PC-9 (cell line): Measurements from ENCODE around the gene IL1RL1. TPM values are rescaled to one million over a fixed set of nuclear protein-coding genes. Genes with fewer than 3 reads are reported as not detected.

ENCODE experiments used
- BruUV-seq: library from RNA; stranded (reverse); fragments of 400-500 nt; replicated peaks from 2 replicates; lab custom pipeline; 2021; lab: Mats Ljungman, UMichigan
- CTCF ChIA-PET: fragments of 300-600 bp; sonication (Branson Sonifier 250); formaldehyde crosslinking; loops from one replicate; lab custom pipeline; 2022; ENCODE audit warnings: antibody characterized with exemption; lab: Charles Lee
- POLR2A ChIA-PET: fragments of 300-600 bp; sonication (Branson Sonifier 250); formaldehyde crosslinking; loops from one replicate; lab custom pipeline; 2022; ENCODE audit warnings: antibody characterized with exemption; ENCODE audit not compliant: unreplicated experiment; lab: Charles Lee
- DNase-seq, 2 experiments: peaks; one replicate each; pipeline versions ENCODE4 v3.0.0 to v3.0.0-alpha.2; 2015 to 2022; ENCODE audit warnings: mixed read lengths in 1 of 2
- H2AFZ ChIP-seq: fragments of 200-600 bp; sonication (generic); 2 replicates; pipeline ENCODE4 v1.8.1; 2017; ENCODE audit warnings: antibody characterized with exemption
- H3F3A ChIP-seq: fragments of 200-600 bp; sonication (generic); 2 replicates; pipeline ENCODE4 v1.8.1; 2017; ENCODE audit warnings: antibody characterized with exemption, mild to moderate bottlenecking, low read depth; ENCODE audit not compliant: insufficient read depth
- H3K27ac ChIP-seq: fragments of 200-600 bp; sonication (generic); 2 replicates; pipeline ENCODE4 v1.6.1; 2016; ENCODE audit warnings: mixed run types
- H3K27me3 ChIP-seq: fragments of 200-600 bp; sonication (generic); 2 replicates; pipeline ENCODE4 v1.6.1; 2016; ENCODE audit warnings: low read depth, mixed run types; ENCODE audit not compliant: insufficient read depth
- H3K36me3 ChIP-seq: fragments of 200-600 bp; sonication (generic); 2 replicates; pipeline ENCODE4 v1.6.1; 2016; ENCODE audit warnings: low read depth, mixed run types
- H3K4me1 ChIP-seq: fragments of 200-600 bp; sonication (generic); replicated peaks from 2 replicates; pipeline ENCODE4 v1.6.1; 2016; ENCODE audit warnings: mixed run types; ENCODE audit not compliant: insufficient read depth
- H3K4me2 ChIP-seq: fragments of 200-600 bp; sonication (generic); 2 replicates; pipeline ENCODE4 v1.6.1; 2017; ENCODE audit warnings: mixed run types
- H3K4me3 ChIP-seq: fragments of 200-600 bp; sonication (generic); 2 replicates; pipeline ENCODE4 v1.6.1; 2016; ENCODE audit warnings: mixed run types
- H3K79me2 ChIP-seq: fragments of 200-600 bp; sonication (generic); 2 replicates; pipeline ENCODE4 v1.6.1; 2017; ENCODE audit warnings: low read depth, mixed run types
- H3K9me2 ChIP-seq: fragments of 200-600 bp; sonication (generic); 2 replicates; pipeline ENCODE4 v1.8.1; 2017; ENCODE audit warnings: mild to moderate bottlenecking; ENCODE audit not compliant: insufficient read depth
- H3K9me3 ChIP-seq: fragments of 200-600 bp; sonication (generic); 2 replicates; pipeline ENCODE4 v1.8.1; 2016; ENCODE audit warnings: low read depth; ENCODE audit not compliant: insufficient read depth
- H4K20me1 ChIP-seq: fragments of 200-600 bp; sonication (generic); 2 replicates; pipeline ENCODE4 v1.8.1; 2017; ENCODE audit not compliant: insufficient read depth
- CTCF ChIP-seq: fragments of 200-600 bp; sonication (generic); conservative IDR thresholded peaks from 2 replicates; pipeline ENCODE4 v1.6.1; 2017; ENCODE audit warnings: mixed run types, antibody characterized with exemption, mild to moderate bottlenecking, moderate library complexity
- EZH2 ChIP-seq: fragments of 200-600 bp; sonication (generic); IDR thresholded peaks from 2 replicates; pipeline ENCODE4 v1.8.0; 2017; ENCODE audit warnings: antibody characterized with exemption, low read depth
- intact Hi-C: fragments of 100-400 bp; cut with micrococcal nuclease; formaldehyde crosslinking; loops from one replicate; pipeline ENCODE4 v1.10.0; 2022; ENCODE audit not compliant: unreplicated experiment
- total RNA-seq: library from RNA; stranded (reverse); gene quantifications from 2 replicates; pipeline ENCODE4 v1.2.3, GENCODE V29; 2021

The IL1RL1 gene
- total RNA-seq, 1 experiment from 2014 or later, result 1.7 TPM

DNA sequence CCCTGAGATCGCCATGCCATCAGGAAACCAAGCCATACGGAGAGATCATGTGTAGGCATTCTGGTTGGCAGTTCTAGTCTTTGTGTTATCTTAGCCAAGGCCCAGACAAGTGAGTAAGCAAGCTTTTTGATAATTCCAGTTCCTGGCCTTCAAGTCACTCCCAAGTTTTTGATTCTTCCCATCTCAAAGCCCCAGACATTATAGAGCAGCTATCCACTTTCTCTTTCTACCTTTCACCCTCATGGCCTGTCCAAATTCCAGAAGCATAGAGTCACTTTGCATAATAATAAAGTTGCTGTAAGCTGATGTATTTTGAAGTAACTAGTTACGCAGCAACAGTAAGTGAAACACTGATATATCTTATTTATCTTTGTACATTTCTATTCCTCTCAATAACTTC lies 26.8 kb upstream of the IL1RL1 start:
- no peak overlapping the region for H3K27ac ChIP-seq
- ChIA-PET POLR2A (no interaction called here), CTCF (no interaction called here)
- H3K4me3 ChIP-seq, result no peak overlapping the region
- H3K4me2 ChIP-seq, result no peak overlapping the region
- H3F3A ChIP-seq, result no peaks in the 10 kb centered on the region
- H3K79me2 ChIP-seq, result no peaks in the 10 kb centered on the region
- H2AFZ ChIP-seq, result no peak overlapping the region
- DNase-seq, result no peak
- H3K27me3 ChIP-seq, result no peaks in the 10 kb centered on the region
- no TSS peak for BruUV-seq
- intact Hi-C loops, result no loop called here
- no peaks in the 10 kb centered on the region for H3K9me2 ChIP-seq
- H4K20me1 ChIP-seq, result no peaks in the 10 kb centered on the region
- H3K4me1 ChIP-seq, result peaks cover 9% of the 10 kb centered on the region
- no peaks in the 10 kb centered on the region for H3K9me3 ChIP-seq
- TF ChIP-seq EZH2 (no peak), CTCF (no peak)
- H3K36me3 ChIP-seq, result no peaks in the 10 kb centered on the region

DNA sequence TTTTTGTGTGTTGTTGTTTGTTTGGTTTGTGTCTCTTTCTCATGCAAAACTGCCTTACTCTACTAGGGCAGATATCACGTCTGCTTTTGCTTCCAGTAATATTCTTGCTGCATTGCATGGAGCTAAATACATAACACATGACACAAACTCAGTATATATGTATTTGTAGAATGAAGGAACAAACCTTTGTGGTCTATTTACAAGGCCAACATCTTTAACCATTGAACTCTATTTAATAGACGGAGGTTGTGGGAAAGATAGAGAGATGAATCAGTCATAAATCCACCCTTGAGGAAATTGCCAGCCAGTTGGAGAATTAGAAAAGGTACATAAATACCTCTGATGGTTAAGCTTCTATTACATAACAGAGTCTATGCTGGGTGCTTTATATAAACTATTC lies 26.0 kb upstream of the IL1RL1 start:
- Histone ChIP-seq H4K20me1 (no peaks in the 10 kb centered on the region), H3K36me3 (no peaks in the 10 kb centered on the region), H3K9me3 (no peaks in the 10 kb centered on the region), H2AFZ (no peak overlapping the region), H3K4me1 (peaks cover 9% of the 10 kb centered on the region), H3K27me3 (no peaks in the 10 kb centered on the region), H3K4me3 (no peak overlapping the region), H3K4me2 (no peak overlapping the region), H3K79me2 (no peaks in the 10 kb centered on the region), H3K9me2 (no peaks in the 10 kb centered on the region), H3F3A (no peaks in the 10 kb centered on the region), H3K27ac (no peak overlapping the region)
- intact Hi-C loops, result no loop called here
- ChIA-PET CTCF (no interaction called here), POLR2A (no interaction called here)
- DNase-seq, result peak in 1 of 2 experiments; percentile 56
- TF ChIP-seq CTCF (no peak), EZH2 (no peak)
- BruUV-seq, result no TSS peak

DNA sequence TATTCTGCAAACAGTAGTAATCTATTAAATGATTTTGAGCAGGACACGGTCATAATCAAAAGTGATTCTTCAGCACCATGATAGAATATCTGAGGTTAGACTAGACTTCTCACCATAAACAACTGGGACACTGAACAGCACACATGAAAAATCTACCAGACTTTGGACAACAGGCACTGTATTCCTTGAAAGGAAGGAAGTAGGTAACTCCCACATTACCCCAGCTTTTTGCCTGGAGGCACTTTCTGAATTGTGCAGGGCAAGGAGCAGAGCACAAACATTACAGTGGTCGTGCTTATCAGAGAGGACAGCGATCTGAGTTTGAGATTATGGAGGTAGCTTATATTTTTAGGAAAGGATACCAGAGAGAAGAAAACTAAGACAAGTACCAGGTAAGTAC lies 25.3 kb upstream of the IL1RL1 start:
- BruUV-seq, result no TSS peak
- intact Hi-C loops, result no loop called here
- H4K20me1 ChIP-seq, result no peaks in the 10 kb centered on the region
- no peaks in the 10 kb centered on the region for H3K36me3 ChIP-seq
- no peaks in the 10 kb centered on the region for H3K9me2 ChIP-seq
- TF ChIP-seq CTCF (no peak), EZH2 (no peak)
- H3K9me3 ChIP-seq, result no peaks in the 10 kb centered on the region
- H3K79me2 ChIP-seq, result no peaks in the 10 kb centered on the region
- no peaks in the 10 kb centered on the region for H3F3A ChIP-seq
- H3K27me3 ChIP-seq, result no peaks in the 10 kb centered on the region
- no peak overlapping the region for H3K4me3 ChIP-seq
- no peak overlapping the region for H2AFZ ChIP-seq
- ChIA-PET CTCF (no interaction called here), POLR2A (no interaction called here)
- peak in 1 of 2 experiments; percentile 5 for DNase-seq
- H3K4me2 ChIP-seq, result peak overlapping the region; percentile 39; the same call in 1 of the 2 replicates
- H3K27ac ChIP-seq, result no peak overlapping the region
- peaks cover 9% of the 10 kb centered on the region for H3K4me1 ChIP-seq
